PC-9 (cell line): ENCODE results near the gene RENBP.

Experiments
- EZH2 ChIP-seq: fragments of 200-600 bp; sonication (generic); IDR thresholded peaks from 2 replicates; pipeline ENCODE4 v1.8.0; 2017; ENCODE audit warnings: antibody characterized with exemption, low read depth
- TF ChIP-seq, protein P1 (sequence below): fragments of 200-600 bp; sonication (generic); conservative IDR thresholded peaks from 2 replicates; pipeline ENCODE4 v1.6.1; 2017; ENCODE audit warnings: mixed run types, antibody characterized with exemption, mild to moderate bottlenecking, moderate library complexity

DNA sequence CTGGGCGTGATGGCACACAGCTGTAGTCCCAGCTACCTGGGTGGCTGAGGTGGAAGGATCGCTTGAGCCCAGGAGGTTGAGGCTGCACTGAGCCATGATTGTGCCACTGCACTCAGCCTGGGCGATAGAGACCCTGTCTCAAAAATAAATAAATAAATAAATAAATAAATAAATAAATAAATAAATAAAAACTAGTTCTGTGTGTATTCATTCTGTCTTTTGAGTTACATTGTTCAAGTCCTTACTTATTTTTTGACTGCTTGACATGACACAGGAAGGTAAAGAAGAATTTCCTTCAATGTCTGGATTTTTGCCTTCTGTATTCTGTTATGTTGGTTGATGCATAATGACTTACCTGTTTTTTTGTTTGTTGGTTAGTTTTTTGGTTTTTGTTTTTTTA is 7.4 kb downstream of the RENBP start:
- TF ChIP-seq, protein P1, sequence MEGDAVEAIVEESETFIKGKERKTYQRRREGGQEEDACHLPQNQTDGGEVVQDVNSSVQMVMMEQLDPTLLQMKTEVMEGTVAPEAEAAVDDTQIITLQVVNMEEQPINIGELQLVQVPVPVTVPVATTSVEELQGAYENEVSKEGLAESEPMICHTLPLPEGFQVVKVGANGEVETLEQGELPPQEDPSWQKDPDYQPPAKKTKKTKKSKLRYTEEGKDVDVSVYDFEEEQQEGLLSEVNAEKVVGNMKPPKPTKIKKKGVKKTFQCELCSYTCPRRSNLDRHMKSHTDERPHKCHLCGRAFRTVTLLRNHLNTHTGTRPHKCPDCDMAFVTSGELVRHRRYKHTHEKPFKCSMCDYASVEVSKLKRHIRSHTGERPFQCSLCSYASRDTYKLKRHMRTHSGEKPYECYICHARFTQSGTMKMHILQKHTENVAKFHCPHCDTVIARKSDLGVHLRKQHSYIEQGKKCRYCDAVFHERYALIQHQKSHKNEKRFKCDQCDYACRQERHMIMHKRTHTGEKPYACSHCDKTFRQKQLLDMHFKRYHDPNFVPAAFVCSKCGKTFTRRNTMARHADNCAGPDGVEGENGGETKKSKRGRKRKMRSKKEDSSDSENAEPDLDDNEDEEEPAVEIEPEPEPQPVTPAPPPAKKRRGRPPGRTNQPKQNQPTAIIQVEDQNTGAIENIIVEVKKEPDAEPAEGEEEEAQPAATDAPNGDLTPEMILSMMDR, result no peak
- TF ChIP-seq EZH2, result no peak
